ENCODE measurements around the gene HSPA4. TPM values are rescaled to one million over a fixed set of nuclear protein-coding genes. Genes with fewer than 3 reads are reported as not detected.

Gene HSPA4
- total and polyA plus RNA-seq, 12 donors = 48.0 to 207 (median 96.8) TPM

- no peaks in the 10 kb centered on the region for H3K4me1 ChIP-seq (replicated peaks in 1 of 2)
- H3K27ac ChIP-seq = no peak overlapping the region
- 67 to 81% (median 75%) methylated on average over 6 to 7 of the region's 7 CpGs for WGBS, 4 donors
- no peaks in the 10 kb centered on the region for H3K36me3 ChIP-seq (replicated peaks in 1 of 2)
- TF ChIP-seq CTCF (IDR thresholded peaks at IDR 0.05) (no peak), POLR2A (IDR thresholded peaks at IDR 0.05) (no peak)
- no peaks in the 10 kb centered on the region for H3K27me3 ChIP-seq
- intact Hi-C loops (cut with DNase I) = no loop called here
- DNase-seq = peak in 1 of 7 donors; percentile 21
- no peak overlapping the region for H3K4me3 ChIP-seq
- no peaks in the 10 kb centered on the region for H3K9me3 ChIP-seq (replicated peaks in 1 of 3)
Observed at GRCh38 chr5:133120156-133120750, 68.4 kb downstream of the HSPA4 start.

GRCh38 chr5:133121080-133121479 lies 69.3 kb downstream of the HSPA4 start:
- DNase-seq = no peak
- Histone ChIP-seq H3K9me3 (replicated peaks in 1 of 3) (no peaks in the 10 kb centered on the region), H3K27me3 (no peaks in the 10 kb centered on the region), H3K27ac (no peak overlapping the region), H3K4me1 (replicated peaks in 1 of 2) (no peaks in the 10 kb centered on the region), H3K4me3 (no peak overlapping the region), H3K36me3 (replicated peaks in 1 of 2) (no peaks in the 10 kb centered on the region)
- TF ChIP-seq CTCF (IDR thresholded peaks at IDR 0.05) (no peak), POLR2A (IDR thresholded peaks at IDR 0.05) (no peak)
- intact Hi-C loops (cut with DNase I) = no loop called here
- WGBS, 4 donors = 62 to 92% (median 72%) methylated on average over 2 of the region's 2 CpGs

GRCh38 chr5:133121611-133122150 lies 69.9 kb downstream of the HSPA4 start:
- DNase-seq = peak in 1 of 7 donors; percentile 31
- Histone ChIP-seq H3K27me3 (no peaks in the 10 kb centered on the region), H3K4me1 (replicated peaks in 1 of 2) (no peaks in the 10 kb centered on the region), H3K27ac (no peak overlapping the region), H3K36me3 (replicated peaks in 1 of 2) (no peaks in the 10 kb centered on the region), H3K4me3 (no peak overlapping the region), H3K9me3 (replicated peaks in 1 of 3) (no peaks in the 10 kb centered on the region)
- TF ChIP-seq POLR2A (IDR thresholded peaks at IDR 0.05) = no peak
- no peak for TF ChIP-seq CTCF (IDR thresholded peaks at IDR 0.05)
- intact Hi-C loops (cut with DNase I) = no loop called here
- WGBS, 4 donors = 77 to 89% (median 84%) methylated on average over 6 to 9 of the region's 9 CpGs

GRCh38 chr5:133122711-133123110 lies 70.9 kb downstream of the HSPA4 start:
- Histone ChIP-seq H3K9me3 (replicated peaks in 1 of 3) (no peaks in the 10 kb centered on the region), H3K36me3 (replicated peaks in 1 of 2) (no peaks in the 10 kb centered on the region), H3K27me3 (no peaks in the 10 kb centered on the region), H3K27ac (no peak overlapping the region), H3K4me3 (no peak overlapping the region), H3K4me1 (replicated peaks in 1 of 2) (no peaks in the 10 kb centered on the region)
- DNase-seq = peak in 1 of 7 donors; percentile 33
- intact Hi-C loops (cut with DNase I) = no loop called here
- 73 to 80% (median 79%) methylated on average over 4 of the region's 4 CpGs for WGBS, 4 donors
- TF ChIP-seq POLR2A (IDR thresholded peaks at IDR 0.05) = no peak
- TF ChIP-seq CTCF (IDR thresholded peaks at IDR 0.05) = no peak

Data from adrenal gland (tissue), 12 donors.